Fibroblast of lung (primary cell): Measurements from ENCODE around the gene TBPL1.

Source experiments
- CTCF ChIP-seq, 2 donors: IDR thresholded peaks in 1 of 2; conservative IDR thresholded peaks in 1 of 2; 1 replicate in 1 of 2; 2 replicates in 1 of 2; pipeline ENCODE4 v1.5.1; 2011 to 2012; ENCODE audit warnings: low read length in 2 of 2, control low read depth in 1 of 2, inconsistent platforms in 1 of 2, low read depth in 1 of 2, mild to moderate bottlenecking in 1 of 2
- EZH2 ChIP-seq: IDR thresholded peaks from 2 replicates; pipeline ENCODE4 v1.5.1; 2012; ENCODE audit warnings: low read length, control low read depth, mild to moderate bottlenecking; ENCODE audit errors: missing control alignments

- TF ChIP-seq CTCF (conservative IDR thresholded peaks at IDR 0.05 in 1 of 2, IDR thresholded peaks at IDR 0.05 in 1 of 2; ENCODE audit: low read depth in 1 of 2, low read length in 2 of 2) = no peak
- no peak for TF ChIP-seq EZH2
These were observed 37.3 kb downstream of the TBPL1 start for GRCh38 chr6:133990321-133990720.
